Fibroblast of lung (primary cell): ENCODE results near the gene ZNF664. TPM values are rescaled to one million over a fixed set of nuclear protein-coding genes. Genes with fewer than 3 reads are reported as not detected.

ENCODE experiments used
- DNase-seq, 2 donors: peaks; one replicate each; pipeline versions ENCODE4 v3.0.0 to v3.0.0-alpha.2; 2010; ENCODE audit warnings: low read depth in 2 of 2
- H2AFZ ChIP-seq: 2 replicates; pipeline ENCODE4 v1.5.1; 2012; ENCODE audit warnings: low read length, control low read depth, inconsistent platforms
- H3K27ac ChIP-seq: 2 replicates; pipeline ENCODE4 v1.5.1; 2011; ENCODE audit warnings: low read length, control low read depth; ENCODE audit not compliant: insufficient read depth
- H3K27me3 ChIP-seq: 2 replicates; pipeline ENCODE4 v1.5.1; 2011; ENCODE audit warnings: mild to moderate bottlenecking, low read length; ENCODE audit not compliant: control insufficient read depth, insufficient read depth
- H3K36me3 ChIP-seq: 2 replicates; pipeline ENCODE4 v1.5.1; 2011; ENCODE audit warnings: low read length; ENCODE audit not compliant: control insufficient read depth, insufficient read depth
- H3K4me1 ChIP-seq: 2 replicates; pipeline ENCODE4 v1.5.1; 2011; ENCODE audit warnings: low read length; ENCODE audit not compliant: control insufficient read depth, insufficient read depth; ENCODE audit errors: extremely low read depth
- H3K4me2 ChIP-seq: 2 replicates; pipeline ENCODE4 v1.5.1; 2011; ENCODE audit warnings: low read length, control low read depth; ENCODE audit not compliant: insufficient read depth; ENCODE audit errors: extremely low read depth
- H3K4me3 ChIP-seq, 4 experiments: fragments of 200-600 bp in 1 of 4; sonication (generic) in 1 of 4; replicated peaks in 1 of 4; 2 replicates each; pipeline ENCODE4 v1.5.1; 2011 to 2016; ENCODE audit warnings: low read length in 4 of 4, low read depth in 3 of 4, mild to moderate bottlenecking in 3 of 4, control low read depth in 2 of 4, inconsistent platforms in 1 of 4, mixed read lengths in 1 of 4; ENCODE audit not compliant: insufficient read depth in 1 of 4; ENCODE audit errors: control extremely low read depth in 1 of 4
- H3K79me2 ChIP-seq: 2 replicates; pipeline ENCODE4 v1.5.1; 2012; ENCODE audit warnings: mild to moderate bottlenecking, low read length, inconsistent platforms; ENCODE audit not compliant: control insufficient read depth, insufficient read depth
- H3K9ac ChIP-seq: 2 replicates; pipeline ENCODE4 v1.5.1; 2011; ENCODE audit warnings: mild to moderate bottlenecking, low read length, control low read depth; ENCODE audit not compliant: insufficient read depth
- H3K9me3 ChIP-seq: 2 replicates; pipeline ENCODE4 v1.5.1; 2012; ENCODE audit warnings: low read depth, low read length; ENCODE audit not compliant: control insufficient read depth, insufficient read depth
- H4K20me1 ChIP-seq: 2 replicates; pipeline ENCODE4 v1.5.1; 2011; ENCODE audit warnings: low read length; ENCODE audit not compliant: control insufficient read depth, insufficient read depth; ENCODE audit errors: extremely low read depth
- CTCF ChIP-seq, 2 donors: IDR thresholded peaks in 1 of 2; conservative IDR thresholded peaks in 1 of 2; 1 replicate in 1 of 2; 2 replicates in 1 of 2; pipeline ENCODE4 v1.5.1; 2011 to 2012; ENCODE audit warnings: low read length in 2 of 2, control low read depth in 1 of 2, inconsistent platforms in 1 of 2, low read depth in 1 of 2, mild to moderate bottlenecking in 1 of 2
- EZH2 ChIP-seq: IDR thresholded peaks from 2 replicates; pipeline ENCODE4 v1.5.1; 2012; ENCODE audit warnings: low read length, control low read depth, mild to moderate bottlenecking; ENCODE audit errors: missing control alignments
- polyA plus RNA-seq, 2 donors: library from polyadenylated mRNA; depleted of rRNA in 1 of 2; stranded (reverse) in 1 of 2; unstranded in 1 of 2; fragments of >200 nt; gene quantifications; 2 replicates each; pipeline ENCODE4 v1.2.1, GENCODE V29; 2011 to 2012; ENCODE audit warnings: missing spikeins in 1 of 2
- total RNA-seq: library from RNA; depleted of rRNA; stranded (reverse); fragments of >200 nt; gene quantifications from 2 replicates; pipeline ENCODE4 v1.2.1, GENCODE V29; 2014

ZNF664 gene
- total and polyA plus RNA-seq, 2 donors (not counting 1 experiment from before 2014, with no cell fraction given), result 43.9 to 55.1 TPM

- no peak overlapping the region for H2AFZ ChIP-seq
- TF ChIP-seq EZH2, result no peak
- no peak for TF ChIP-seq CTCF (conservative IDR thresholded peaks at IDR 0.05 in 1 of 2, IDR thresholded peaks at IDR 0.05 in 1 of 2; ENCODE audit: low read depth in 1 of 2, low read length in 2 of 2)
- no peaks in the 10 kb centered on the region for H3K4me1 ChIP-seq
- DNase-seq, result no peak
- no peak overlapping the region for H3K4me2 ChIP-seq
- H3K27me3 ChIP-seq, result no peaks in the 10 kb centered on the region
- H3K9ac ChIP-seq, result no peak overlapping the region
- no peak overlapping the region for H3K27ac ChIP-seq
- H3K4me3 ChIP-seq, result no peak overlapping the region
- H4K20me1 ChIP-seq, result no peaks in the 10 kb centered on the region
- H3K9me3 ChIP-seq, result no peaks in the 10 kb centered on the region
- H3K36me3 ChIP-seq, result peaks cover 5% of the 10 kb centered on the region
- H3K79me2 ChIP-seq, result no peaks in the 10 kb centered on the region
Observed at GRCh38 chr12:124017064-124017463, 44.0 kb downstream of the ZNF664 start.

DNA sequence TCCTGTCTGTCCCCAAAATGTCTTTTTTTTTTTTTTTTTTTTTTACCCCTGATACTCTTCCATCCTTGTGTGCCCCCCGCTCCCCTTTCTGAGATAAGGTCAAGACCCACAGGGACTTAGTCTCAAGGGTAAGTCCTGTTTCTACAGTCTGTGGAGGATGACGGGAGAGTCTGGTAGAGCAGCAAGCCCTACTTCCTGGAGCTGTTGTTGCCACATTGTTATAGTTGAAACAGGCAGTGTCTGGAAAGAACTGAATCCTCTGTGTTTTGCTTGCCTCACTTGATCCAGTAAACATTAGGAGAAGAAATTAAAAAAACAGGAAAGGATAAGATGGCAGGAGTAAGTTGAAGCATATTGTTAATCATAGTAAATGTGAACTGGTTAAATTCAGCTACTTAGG is 45.5 kb downstream of the ZNF664 start:
- Histone ChIP-seq H3K79me2 (no peaks in the 10 kb centered on the region), H3K4me3 (no peak overlapping the region), H3K36me3 (peaks cover 3% of the 10 kb centered on the region), H3K27me3 (no peaks in the 10 kb centered on the region), H4K20me1 (no peaks in the 10 kb centered on the region), H2AFZ (no peak overlapping the region), H3K27ac (no peak overlapping the region), H3K4me2 (no peak overlapping the region), H3K4me1 (no peaks in the 10 kb centered on the region), H3K9me3 (no peaks in the 10 kb centered on the region), H3K9ac (no peak overlapping the region)
- no peak for TF ChIP-seq CTCF (conservative IDR thresholded peaks at IDR 0.05 in 1 of 2, IDR thresholded peaks at IDR 0.05 in 1 of 2; ENCODE audit: low read depth in 1 of 2, low read length in 2 of 2)
- no peak for TF ChIP-seq EZH2
- DNase-seq, result no peak

DNA sequence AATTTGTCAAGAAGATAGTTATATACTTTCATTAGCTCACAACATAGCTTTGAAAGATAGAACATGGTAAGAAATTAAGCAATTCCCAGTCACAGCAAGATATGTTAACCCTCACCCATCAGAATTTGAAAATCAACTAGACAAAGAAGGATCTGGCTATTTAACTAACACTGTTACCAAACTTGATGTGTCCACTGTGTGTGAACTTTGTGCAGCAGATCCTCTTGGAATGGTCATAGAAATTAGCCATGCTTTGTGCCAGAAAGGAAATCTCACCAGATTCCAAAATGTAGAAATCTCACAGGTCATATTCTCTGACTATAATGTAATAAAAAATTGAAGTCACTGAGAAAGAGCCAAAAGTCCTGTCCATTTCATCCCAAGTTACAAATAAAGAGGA is 46.1 kb downstream of the ZNF664 start:
- Histone ChIP-seq H3K4me1 (no peaks in the 10 kb centered on the region), H3K27ac (no peak overlapping the region), H3K9ac (no peak overlapping the region), H3K4me2 (no peak overlapping the region), H3K27me3 (no peaks in the 10 kb centered on the region), H3K4me3 (no peak overlapping the region), H3K79me2 (no peaks in the 10 kb centered on the region), H3K9me3 (no peaks in the 10 kb centered on the region), H3K36me3 (peaks cover 3% of the 10 kb centered on the region), H2AFZ (no peak overlapping the region), H4K20me1 (no peaks in the 10 kb centered on the region)
- TF ChIP-seq EZH2 (no peak), CTCF (conservative IDR thresholded peaks at IDR 0.05 in 1 of 2, IDR thresholded peaks at IDR 0.05 in 1 of 2; ENCODE audit: low read depth in 1 of 2, low read length in 2 of 2) (no peak)
- DNase-seq, result no peak
